Adrenal gland (tissue), 5 donors: Measurements from ENCODE around the gene SHISAL1.

Source experiments
- POLR2A ChIP-seq, 2 donors: fragments of 450-650 bp; IDR thresholded peaks; one replicate each; pipeline ENCODE4 v1.6.1; 2017; ENCODE audit warnings: antibody characterized with exemption in 2 of 2, mild to moderate bottlenecking in 2 of 2, moderate library complexity in 1 of 2
- TF ChIP-seq, protein P1 (sequence below), 6 experiments: fragments of 450-650 bp in 4 of 6; fragments of 200-600 bp in 2 of 6; sonication (generic) in 1 of 6; IDR thresholded peaks; 1 replicate in 5 of 6; 2 replicates in 1 of 6; pipeline versions ENCODE4 v1.5.1 to v1.8.0; 2016 to 2021; ENCODE audit warnings: antibody characterized with exemption in 6 of 6, mild to moderate bottlenecking in 2 of 6, moderate library complexity in 1 of 6
- donor health status: DM: no; HTN: no; CAD: no.

GRCh38 chr22:44194569-44194968 lies 118.2 kb downstream of the SHISAL1 start:
- TF ChIP-seq, protein P1, sequence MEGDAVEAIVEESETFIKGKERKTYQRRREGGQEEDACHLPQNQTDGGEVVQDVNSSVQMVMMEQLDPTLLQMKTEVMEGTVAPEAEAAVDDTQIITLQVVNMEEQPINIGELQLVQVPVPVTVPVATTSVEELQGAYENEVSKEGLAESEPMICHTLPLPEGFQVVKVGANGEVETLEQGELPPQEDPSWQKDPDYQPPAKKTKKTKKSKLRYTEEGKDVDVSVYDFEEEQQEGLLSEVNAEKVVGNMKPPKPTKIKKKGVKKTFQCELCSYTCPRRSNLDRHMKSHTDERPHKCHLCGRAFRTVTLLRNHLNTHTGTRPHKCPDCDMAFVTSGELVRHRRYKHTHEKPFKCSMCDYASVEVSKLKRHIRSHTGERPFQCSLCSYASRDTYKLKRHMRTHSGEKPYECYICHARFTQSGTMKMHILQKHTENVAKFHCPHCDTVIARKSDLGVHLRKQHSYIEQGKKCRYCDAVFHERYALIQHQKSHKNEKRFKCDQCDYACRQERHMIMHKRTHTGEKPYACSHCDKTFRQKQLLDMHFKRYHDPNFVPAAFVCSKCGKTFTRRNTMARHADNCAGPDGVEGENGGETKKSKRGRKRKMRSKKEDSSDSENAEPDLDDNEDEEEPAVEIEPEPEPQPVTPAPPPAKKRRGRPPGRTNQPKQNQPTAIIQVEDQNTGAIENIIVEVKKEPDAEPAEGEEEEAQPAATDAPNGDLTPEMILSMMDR (IDR thresholded peaks at IDR 0.05): no peak
- no peak for TF ChIP-seq POLR2A (IDR thresholded peaks at IDR 0.05)
